Medulla oblongata (tissue), 1 donor: Measurements from ENCODE around the gene NKX1-1.

ENCODE experiments used
- DNase-seq: peaks from one replicate; pipeline ENCODE4 v3.0.0-alpha.2; 2015; ENCODE audit errors: extremely low spot score

The NKX1-1 gene

DNA sequence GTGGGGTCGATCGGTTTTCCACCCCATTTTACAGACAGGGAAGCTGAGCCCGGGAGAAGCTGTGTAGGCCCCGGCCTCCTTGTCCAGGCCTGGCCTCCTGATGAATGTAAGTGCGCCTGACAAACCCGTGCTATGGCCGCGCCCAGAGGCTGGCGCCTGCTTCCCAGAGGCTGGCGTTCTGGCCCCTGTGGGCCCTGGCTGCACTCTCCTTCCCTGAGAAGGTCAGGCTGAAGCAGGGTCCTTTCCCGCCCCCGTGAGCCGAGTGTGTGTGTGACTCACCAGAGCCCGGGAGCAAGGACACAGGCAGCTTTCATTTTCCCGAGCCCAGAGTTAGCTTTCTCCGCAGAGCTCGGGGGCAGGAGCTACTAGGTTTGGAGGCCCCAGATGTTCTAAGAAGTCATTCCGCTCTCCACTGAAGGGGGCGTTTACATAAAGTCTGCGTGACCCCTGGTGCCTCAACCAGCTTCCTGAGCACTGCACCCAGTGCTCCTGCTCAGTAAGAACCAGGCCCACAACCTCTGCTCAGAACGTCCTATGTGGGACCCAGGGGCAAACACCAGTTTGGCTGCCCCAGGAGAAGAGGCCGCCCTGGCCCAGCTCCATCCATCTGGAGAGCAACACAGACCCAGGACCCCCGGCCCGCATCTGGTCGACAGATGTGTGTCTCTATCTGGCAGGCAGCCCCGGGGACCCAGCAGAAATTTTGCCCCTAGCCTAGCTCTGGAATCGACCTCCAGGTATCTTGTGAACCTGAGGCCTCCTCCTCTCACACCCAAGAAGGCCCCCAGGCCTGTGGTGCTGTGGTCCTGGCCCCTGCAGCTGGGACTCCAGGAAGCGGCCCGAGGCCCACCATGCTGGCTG, 45.6 kb downstream of the NKX1-1 start:
- DNase-seq, result no peak

GRCh38 chr4:1359976-1360375, 46.3 kb downstream of the NKX1-1 start:
- no peak for DNase-seq

GRCh38 chr4:1359144-1359501, 47.1 kb downstream of the NKX1-1 start:
- DNase-seq, result no peak

- DNase-seq, result no peak
These were observed 47.7 kb downstream of the NKX1-1 start for GRCh38 chr4:1358421-1359143.

- DNase-seq, result peak; percentile 84
These were observed 48.6 kb downstream of the NKX1-1 start for GRCh38 chr4:1357356-1358248.

DNA sequence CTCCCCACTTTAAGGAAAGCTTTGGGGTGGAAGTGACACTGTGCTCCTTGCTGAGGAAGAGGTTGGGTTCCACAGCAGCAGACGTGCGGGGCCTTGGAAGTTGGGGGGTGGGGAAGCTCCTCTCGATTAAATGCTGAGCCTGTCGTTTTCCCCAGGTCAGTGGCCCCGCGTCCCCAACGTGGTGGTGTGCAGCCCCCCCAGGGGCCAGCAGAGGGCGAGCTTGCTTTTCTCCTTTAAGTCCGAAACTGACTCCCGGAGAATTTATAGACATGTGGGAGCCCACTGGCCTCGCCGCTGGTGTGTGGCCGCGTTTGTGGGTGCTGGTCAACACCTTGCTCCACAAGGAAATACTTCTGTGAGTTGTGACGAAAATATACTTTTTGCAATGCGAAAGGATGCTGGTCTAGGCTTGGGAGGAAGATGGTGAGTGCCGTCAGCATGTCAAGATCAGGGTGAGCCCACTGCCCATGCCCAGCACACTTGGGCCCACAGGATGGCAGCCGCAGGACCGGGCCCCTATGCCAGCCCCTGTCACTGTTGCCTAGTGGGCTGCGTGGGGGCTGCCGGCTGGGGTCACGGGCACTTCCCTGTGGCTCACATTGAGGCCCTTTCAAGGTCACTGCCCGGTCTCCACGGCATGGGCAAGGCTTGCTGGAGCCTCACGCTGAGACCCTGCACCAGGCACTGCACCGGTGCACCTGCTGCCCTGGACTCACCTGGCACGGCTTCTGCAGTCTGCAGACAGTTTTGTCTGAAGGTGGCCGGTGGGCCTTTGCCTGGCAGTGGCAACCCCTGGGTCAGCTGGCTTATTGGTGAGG, 49.9 kb downstream of the NKX1-1 start:
- peak; percentile 72 for DNase-seq

DNA sequence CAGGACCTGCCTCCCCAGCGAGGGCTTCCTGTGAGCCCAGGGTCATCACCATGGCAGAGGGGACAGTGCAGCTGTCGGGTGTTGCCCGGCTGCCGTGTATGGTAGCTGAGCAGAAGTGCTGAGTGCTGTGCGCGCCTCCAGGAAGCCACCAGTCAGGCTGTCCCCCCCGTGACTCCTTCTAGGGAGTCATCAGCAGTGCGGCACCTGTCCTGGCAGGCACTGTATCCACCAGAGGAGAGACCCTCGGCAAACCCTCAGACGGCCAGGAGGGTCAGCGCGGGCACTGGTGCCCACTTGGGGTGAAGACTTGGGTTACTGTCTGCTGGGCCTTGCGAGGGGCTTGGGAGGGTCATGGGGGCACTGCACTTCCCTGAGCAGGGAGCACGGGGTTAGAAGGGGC, 50.9 kb downstream of the NKX1-1 start:
- DNase-seq, result no peak

- DNase-seq, result no peak
These were observed 51.3 kb downstream of the NKX1-1 start for GRCh38 chr4:1354983-1355275.

DNA sequence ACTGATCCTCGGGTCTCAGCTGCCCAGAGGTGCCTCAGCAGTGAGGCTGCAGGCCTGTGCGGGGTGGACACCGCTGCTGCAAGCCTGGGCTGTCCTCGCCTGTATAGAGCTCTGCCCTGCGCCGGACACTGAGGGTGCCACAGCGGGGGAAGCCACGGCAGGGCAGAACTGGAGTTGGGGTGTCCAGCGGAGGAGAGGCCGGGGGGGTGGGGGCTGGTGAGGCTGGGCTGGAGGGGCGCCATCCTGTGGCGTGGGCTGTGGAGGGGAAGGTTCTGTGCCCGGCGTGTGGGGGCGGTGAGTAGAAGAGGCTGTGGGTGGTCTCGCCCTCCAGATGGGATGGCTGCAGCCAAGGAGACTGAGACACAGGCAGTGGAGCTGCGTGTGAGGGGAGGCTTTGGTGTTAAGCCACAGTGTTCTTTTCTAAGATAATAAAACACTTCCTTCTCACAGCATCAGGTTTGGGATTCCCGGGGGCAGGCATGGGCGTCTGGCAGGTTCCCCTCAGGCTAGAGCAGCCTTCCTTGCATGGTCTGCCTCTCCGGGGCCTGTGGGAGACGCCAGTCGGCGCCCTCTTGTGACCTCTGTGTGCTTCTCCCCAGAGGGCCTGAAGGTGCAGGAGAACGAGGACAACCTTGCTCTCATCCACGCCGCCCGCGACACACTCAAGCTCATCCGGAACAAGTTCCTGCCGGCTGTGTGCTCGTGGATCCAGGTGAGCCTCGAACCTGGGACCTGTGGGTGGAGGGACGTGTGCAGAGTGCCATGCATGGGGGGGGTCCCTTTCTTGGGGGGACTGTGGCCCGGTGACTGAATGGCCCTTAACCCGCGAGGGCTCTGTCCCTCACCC, 51.9 kb downstream of the NKX1-1 start:
- no peak for DNase-seq

DNA sequence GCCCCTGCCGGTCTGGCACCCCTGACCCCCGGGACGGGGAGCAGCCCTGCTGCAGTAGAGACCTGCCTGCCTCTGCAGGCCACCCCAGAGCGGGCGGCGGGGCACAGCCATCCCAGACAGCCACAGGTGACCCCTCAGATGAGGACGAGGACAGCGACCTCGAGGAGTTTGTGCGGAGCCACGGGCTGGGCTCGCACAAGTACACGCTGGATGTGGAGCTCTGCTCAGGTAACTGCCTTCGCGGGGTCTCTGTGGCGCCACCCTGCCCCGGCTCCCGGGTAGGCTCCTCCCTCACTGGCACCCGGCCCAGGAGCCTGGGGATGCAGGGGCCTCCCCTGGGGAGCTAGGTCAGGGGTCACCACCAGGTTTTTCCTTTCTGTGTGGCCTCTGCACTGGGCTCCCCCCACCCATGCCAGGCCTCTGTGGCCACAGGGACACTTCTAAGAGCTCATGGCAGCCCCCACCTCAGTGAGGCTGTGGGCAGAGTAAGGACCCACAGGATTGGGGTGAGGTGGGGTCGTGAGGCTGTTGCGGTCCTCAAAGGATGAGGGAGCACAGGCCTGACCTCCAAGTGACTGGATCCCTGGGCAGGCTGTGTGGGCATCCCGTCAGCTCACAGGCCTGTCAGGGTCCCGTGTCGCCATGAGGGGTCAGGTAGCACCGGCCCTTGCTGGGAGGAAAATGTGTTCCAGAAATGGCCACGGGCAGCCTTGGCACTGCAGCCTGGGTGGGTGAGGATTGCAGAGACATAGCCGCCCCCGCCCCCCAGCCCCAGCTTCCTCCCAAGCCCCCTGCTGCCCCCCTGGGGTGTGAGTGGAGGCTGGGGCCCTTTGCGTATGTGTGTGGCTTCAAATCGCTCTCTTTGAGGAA, 52.8 kb downstream of the NKX1-1 start:
- DNase-seq, result no peak
